Measurements from ENCODE around the gene ATXN7.

The ATXN7 gene

GRCh38 chr3:63937661-63938651 lies 74.3 kb downstream of the ATXN7 start:
- no peak for TF ChIP-seq CTCF (IDR thresholded peaks at IDR 0.05; ENCODE audit: extremely low read depth, insufficient read depth, missing control alignments)
- in situ Hi-C loops (cut with MboI; ENCODE audit: low pct_unique_long_range_greater_than_20kb, low sequenced_read_pairs, unreplicated experiment) = no loop called here
- DNase-seq (ENCODE audit: low spot score) = no peak

- TF ChIP-seq CTCF (IDR thresholded peaks at IDR 0.05; ENCODE audit: extremely low read depth, insufficient read depth, missing control alignments) = no peak
- no peak for DNase-seq (ENCODE audit: low spot score)
- in situ Hi-C loops (cut with MboI; ENCODE audit: low pct_unique_long_range_greater_than_20kb, low sequenced_read_pairs, unreplicated experiment) = no loop called here
Observed at GRCh38 chr3:63940389-63940757, 76.7 kb downstream of the ATXN7 start.

GRCh38 chr3:63942528-63942927 lies 78.9 kb downstream of the ATXN7 start:
- no peak for DNase-seq (ENCODE audit: low spot score)
- TF ChIP-seq CTCF (IDR thresholded peaks at IDR 0.05; ENCODE audit: extremely low read depth, insufficient read depth, missing control alignments) = no peak
- in situ Hi-C loops (cut with MboI; ENCODE audit: low pct_unique_long_range_greater_than_20kb, low sequenced_read_pairs, unreplicated experiment) = no loop called here

GRCh38 chr3:63943678-63944077 lies 80.0 kb downstream of the ATXN7 start:
- no peak for TF ChIP-seq CTCF (IDR thresholded peaks at IDR 0.05; ENCODE audit: extremely low read depth, insufficient read depth, missing control alignments)
- in situ Hi-C loops (cut with MboI; ENCODE audit: low pct_unique_long_range_greater_than_20kb, low sequenced_read_pairs, unreplicated experiment) = no loop called here
- no peak for DNase-seq (ENCODE audit: low spot score)

GRCh38 chr3:63945558-63946096 lies 82.0 kb downstream of the ATXN7 start:
- in situ Hi-C loops (cut with MboI; ENCODE audit: low pct_unique_long_range_greater_than_20kb, low sequenced_read_pairs, unreplicated experiment) = no loop called here
- no peak for DNase-seq (ENCODE audit: low spot score)
- TF ChIP-seq CTCF (IDR thresholded peaks at IDR 0.05; ENCODE audit: extremely low read depth, insufficient read depth, missing control alignments) = no peak

- in situ Hi-C loops (cut with MboI; ENCODE audit: low pct_unique_long_range_greater_than_20kb, low sequenced_read_pairs, unreplicated experiment) = no loop called here
- DNase-seq (ENCODE audit: low spot score) = no peak
- TF ChIP-seq CTCF (IDR thresholded peaks at IDR 0.05; ENCODE audit: extremely low read depth, insufficient read depth, missing control alignments) = no peak
Observed at GRCh38 chr3:63946753-63947152, 83.1 kb downstream of the ATXN7 start.

Measured in GM13977 (cell line).